ENCODE results near the gene TRIM26.

- TF ChIP-seq POLR2A (IDR thresholded peaks at IDR 0.05) (no peak), CTCF (IDR thresholded peaks at IDR 0.05) (no peak)
Observed at GRCh38 chr6:30147096-30147495, 66.1 kb downstream of the TRIM26 start.

All from lower leg skin (tissue), 3 donors.